ENCODE results near the gene RBM6. TPM values are rescaled to one million over a fixed set of nuclear protein-coding genes. Genes with fewer than 3 reads are reported as not detected.

Gene RBM6
- total and polyA plus RNA-seq, 2 of the 4 experiments (the other 2 are of a cell fraction), result 38.5 to 64.6 TPM

DNA sequence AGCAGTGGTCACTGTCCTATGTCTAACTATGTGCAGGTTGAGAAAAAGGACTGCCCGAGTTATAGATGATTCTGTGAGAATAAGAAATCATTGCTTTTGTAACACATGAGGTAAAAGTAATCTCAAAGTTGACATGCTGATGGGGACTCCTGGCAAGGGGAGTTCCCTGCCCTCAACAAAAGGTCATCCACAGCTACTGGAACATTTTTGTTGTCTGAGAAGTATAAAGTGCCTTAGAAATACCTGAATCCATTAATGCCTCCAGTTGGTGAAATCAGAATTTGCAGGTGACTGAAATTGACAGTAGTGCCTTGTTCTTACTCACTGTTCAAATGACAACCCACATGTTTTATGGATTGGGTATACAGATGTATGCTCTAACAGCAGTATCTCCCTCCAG is 105.0 kb downstream of the RBM6 start:
- no peak overlapping the region for H2AK5ac ChIP-seq (ENCODE audit: low read depth, low read length)

More for the DNA sequence above, 105.0 kb downstream of the RBM6 start:
- H3K23ac ChIP-seq (ENCODE audit: low read depth, low read length), result no peak overlapping the region
- intact Hi-C loops (cut with micrococcal nuclease), result no loop called here
- no peak overlapping the region for H2AK9ac ChIP-seq (replicated peaks; ENCODE audit: low read depth, low read length, poor library complexity)
- dilution Hi-C loops (cut with HindIII; ENCODE audit: low sequenced_read_pairs, unreplicated experiment), result no loop called here
- H2BK15ac ChIP-seq (ENCODE audit: low read depth, low read length), result no peak overlapping the region
- DNase-seq (no peak), ATAC-seq (ENCODE audit: low read depth) (no peak)
- H3K9ac ChIP-seq (ENCODE audit: low read depth, low read length), result no peak overlapping the region
- CTCF ChIA-PET, result no interaction called here
- H3K9me3 ChIP-seq (ENCODE audit: control insufficient read depth, insufficient read depth, low read length), result no peaks in the 10 kb centered on the region
- no peak overlapping the region for H3K56ac ChIP-seq (ENCODE audit: extremely low read depth, insufficient read depth, low read length)
- no peak overlapping the region for H3K4me2 ChIP-seq (ENCODE audit: low read depth, low read length)
- no peak overlapping the region for H4K91ac ChIP-seq (ENCODE audit: insufficient read depth, low read depth, low read length)
- no peak overlapping the region for H2AFZ ChIP-seq (replicated peaks; ENCODE audit: low read length, poor library complexity)
- peaks cover 4% of the 10 kb centered on the region for H3K4me1 ChIP-seq (ENCODE audit: control insufficient read depth, insufficient read depth, low read length)
- no peak overlapping the region for H2BK120ac ChIP-seq (ENCODE audit: low read depth, low read length)
- H2BK20ac ChIP-seq (ENCODE audit: low read depth, low read length), result no peak overlapping the region
- peaks cover 17 to 49% of the 10 kb centered on the region in 2 experiments; a peak in 3 of 4 replicates for H3K79me1 ChIP-seq (ENCODE audit: low read depth in 1 of 2, low read length in 2 of 2)
- no peak overlapping the region for H3K18ac ChIP-seq (ENCODE audit: low read depth, low read length)
- TF ChIP-seq CHD1 (IDR thresholded peaks at IDR 0.05; ENCODE audit: low read depth, low read length) (no peak), NFE2L2 (IDR thresholded peaks at IDR 0.05; ENCODE audit: low read depth, low read length) (no peak), MXI1 (IDR thresholded peaks at IDR 0.05; ENCODE audit: borderline replicate concordance, low read depth, low read length) (no peak), CEBPB (IDR thresholded peaks at IDR 0.05; ENCODE audit: low read depth, low read length) (no peak), MAFK (IDR thresholded peaks at IDR 0.05; ENCODE audit: low read depth, low read length) (no peak), ELK1 (IDR thresholded peaks at IDR 0.05; ENCODE audit: borderline replicate concordance, low read depth, low read length) (no peak), RAD21 (IDR thresholded peaks at IDR 0.05; ENCODE audit: low read length) (no peak)
- TF ChIP-seq, protein P1, sequence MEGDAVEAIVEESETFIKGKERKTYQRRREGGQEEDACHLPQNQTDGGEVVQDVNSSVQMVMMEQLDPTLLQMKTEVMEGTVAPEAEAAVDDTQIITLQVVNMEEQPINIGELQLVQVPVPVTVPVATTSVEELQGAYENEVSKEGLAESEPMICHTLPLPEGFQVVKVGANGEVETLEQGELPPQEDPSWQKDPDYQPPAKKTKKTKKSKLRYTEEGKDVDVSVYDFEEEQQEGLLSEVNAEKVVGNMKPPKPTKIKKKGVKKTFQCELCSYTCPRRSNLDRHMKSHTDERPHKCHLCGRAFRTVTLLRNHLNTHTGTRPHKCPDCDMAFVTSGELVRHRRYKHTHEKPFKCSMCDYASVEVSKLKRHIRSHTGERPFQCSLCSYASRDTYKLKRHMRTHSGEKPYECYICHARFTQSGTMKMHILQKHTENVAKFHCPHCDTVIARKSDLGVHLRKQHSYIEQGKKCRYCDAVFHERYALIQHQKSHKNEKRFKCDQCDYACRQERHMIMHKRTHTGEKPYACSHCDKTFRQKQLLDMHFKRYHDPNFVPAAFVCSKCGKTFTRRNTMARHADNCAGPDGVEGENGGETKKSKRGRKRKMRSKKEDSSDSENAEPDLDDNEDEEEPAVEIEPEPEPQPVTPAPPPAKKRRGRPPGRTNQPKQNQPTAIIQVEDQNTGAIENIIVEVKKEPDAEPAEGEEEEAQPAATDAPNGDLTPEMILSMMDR (conservative IDR thresholded peaks at IDR 0.05; ENCODE audit: low read depth, low read length), result no peak
- H3K9me1 ChIP-seq (ENCODE audit: insufficient read depth, low read length), result peaks cover 3% of the 10 kb centered on the region; the same call in 1 of the 2 replicates
- no peak overlapping the region for H3K4me3 ChIP-seq (ENCODE audit: insufficient read depth, low read depth, low read length)
- no CpG with 5 or more reads among the region's 1 CpG for WGBS, 2 experiments (ENCODE audit: extremely low coverage in 2 of 2, insufficient read length in 1 of 2)
- H4K8ac ChIP-seq (ENCODE audit: low read depth in 2 of 2, low read length in 2 of 2), result no peak overlapping the region
- no peak overlapping the region for H4K5ac ChIP-seq (ENCODE audit: low read depth, low read length)
- H3K14ac ChIP-seq (replicated peaks; ENCODE audit: low read depth, low read length), result no peak overlapping the region
- no peaks in the 10 kb centered on the region for H3K27me3 ChIP-seq (ENCODE audit: control insufficient read depth, insufficient read depth, low read length)
- POLR2A ChIA-PET (ENCODE audit: unreplicated experiment), result interaction anchor here (0.5 kb wide), 1 partner anchor 133 kb away, joined by 4 read pairs; no protein-coding TSS in a partner anchor
- no peak overlapping the region for H3K27ac ChIP-seq (ENCODE audit: insufficient read depth, low read length)
- in situ Hi-C loops (cut with MboI; ENCODE audit: low sequenced_read_pairs), result no loop called here
- no peaks in the 10 kb centered on the region for H4K20me1 ChIP-seq (ENCODE audit: insufficient read depth, low read length)
- BruUV-seq (replicated peaks), result no TSS peak
- no peak overlapping the region for H3K4ac ChIP-seq (ENCODE audit: low read depth, low read length)
- H3K36me3 ChIP-seq (ENCODE audit: control insufficient read depth, insufficient read depth, low read length), result peaks cover 19% of the 10 kb centered on the region
- H2BK5ac ChIP-seq (ENCODE audit: low read depth, low read length, poor library complexity, severe bottlenecking), result no peak overlapping the region
